Hepatocyte (in vitro differentiated cells): ENCODE measurements around the gene C1QTNF8. TPM values are rescaled to one million over a fixed set of nuclear protein-coding genes. Genes with fewer than 3 reads are reported as not detected.

Source experiments
- DNase-seq: peaks from one replicate; pipeline ENCODE4 v3.0.0-alpha.2; 2016; ENCODE audit warnings: low spot score
- H2AFZ ChIP-seq: fragments of 200-600 bp; sonication (generic); 2 replicates; pipeline ENCODE4 v1.6.0; 2016; ENCODE audit warnings: antibody characterized with exemption, mild to moderate bottlenecking
- H3K27ac ChIP-seq: fragments of 200-600 bp; sonication (generic); 2 replicates; pipeline ENCODE4 v1.5.1; 2016; ENCODE audit warnings: mild to moderate bottlenecking
- H3K27me3 ChIP-seq: fragments of 200-600 bp; sonication (generic); 2 replicates; pipeline ENCODE4 v1.6.1; 2016
- H3K36me3 ChIP-seq: fragments of 200-600 bp; sonication (generic); replicated peaks from 2 replicates; pipeline ENCODE4 v1.5.1; 2016; ENCODE audit warnings: low read depth; ENCODE audit not compliant: insufficient read depth
- H3K4me1 ChIP-seq: fragments of 200-600 bp; sonication (generic); 2 replicates; pipeline ENCODE4 v1.5.1; 2016; ENCODE audit warnings: mild to moderate bottlenecking, moderate library complexity; ENCODE audit not compliant: insufficient read depth
- H3K4me2 ChIP-seq: fragments of 200-600 bp; sonication (generic); 2 replicates; pipeline ENCODE4 v1.6.0; 2016
- H3K4me3 ChIP-seq: fragments of 200-600 bp; sonication (generic); 2 replicates; pipeline ENCODE4 v1.5.1; 2016; ENCODE audit warnings: mild to moderate bottlenecking
- H3K79me2 ChIP-seq: fragments of 200-600 bp; sonication (generic); 2 replicates; pipeline ENCODE4 v1.6.0; 2017; ENCODE audit warnings: mild to moderate bottlenecking
- H3K9me2 ChIP-seq: fragments of 200-600 bp; sonication (generic); replicated peaks from 2 replicates; pipeline ENCODE4 v1.6.0; 2017; ENCODE audit warnings: mild to moderate bottlenecking; ENCODE audit not compliant: insufficient read depth
- H3K9me3 ChIP-seq: fragments of 200-600 bp; sonication (generic); 2 replicates; pipeline ENCODE4 v1.5.1; 2016; ENCODE audit warnings: low read depth, mild to moderate bottlenecking
- H4K20me1 ChIP-seq: fragments of 200-600 bp; sonication (generic); 2 replicates; pipeline ENCODE4 v1.6.0; 2016; ENCODE audit warnings: mild to moderate bottlenecking; ENCODE audit not compliant: insufficient read depth, poor library complexity, severe bottlenecking
- CTCF ChIP-seq: fragments of 200-600 bp; sonication (generic); IDR thresholded peaks from 2 replicates; pipeline ENCODE4 v1.5.1; 2016; ENCODE audit warnings: antibody characterized with exemption, mild to moderate bottlenecking; ENCODE audit not compliant: poor library complexity
- EZH2 ChIP-seq: fragments of 200-600 bp; sonication (generic); IDR thresholded peaks from 2 replicates; pipeline ENCODE4 v1.6.1; 2016; ENCODE audit warnings: antibody characterized with exemption, mild to moderate bottlenecking, borderline replicate concordance
- EZH2phosphoT487 ChIP-seq: fragments of 200-600 bp; sonication (generic); IDR thresholded peaks from one replicate; pipeline ENCODE4 v1.6.1; 2018; ENCODE audit warnings: antibody characterized with exemption, mild to moderate bottlenecking, low read depth, moderate library complexity; ENCODE audit not compliant: unreplicated experiment, severe bottlenecking
- WGBS: methylation state at CpG from one replicate; pipeline ENCODE4 v1.1.6; 2016; ENCODE audit warnings: low lambda C conversion rate; ENCODE audit errors: missing lambda C conversion rate; 5-methylcytosine and 5-hydroxymethylcytosine counted together
- polyA plus RNA-seq: library from polyadenylated mRNA; unstranded; fragments of >200 nt; fragmentation: Nextera tagmentation; extraction: Ambion mirVana; gene quantifications from 2 replicates; pipeline ENCODE4 v1.2.1, GENCODE V29; 2016
- total RNA-seq: library from RNA; depleted of rRNA; stranded (reverse); fragments of >200 nt; gene quantifications from 2 replicates; pipeline ENCODE4 v1.2.3, GENCODE V29; 2014

C1QTNF8 gene
- total and polyA plus RNA-seq, 2 experiments from 2014 or later, result not detected

GRCh38 chr16:1129106-1129960 lies 33.3 kb upstream of the C1QTNF8 start:
- Histone ChIP-seq H3K9me2 (no peaks in the 10 kb centered on the region), H3K9me3 (no peaks in the 10 kb centered on the region), H3K79me2 (no peaks in the 10 kb centered on the region), H2AFZ (no peak overlapping the region), H3K27me3 (no peaks in the 10 kb centered on the region), H4K20me1 (no peaks in the 10 kb centered on the region), H3K4me2 (no peak overlapping the region), H3K4me3 (no peak overlapping the region), H3K27ac (no peak overlapping the region), H3K4me1 (no peaks in the 10 kb centered on the region), H3K36me3 (no peaks in the 10 kb centered on the region)
- 93% methylated on average over 35 of the region's 48 CpGs for WGBS
- no peak for DNase-seq
- no peak for TF ChIP-seq CTCF

GRCh38 chr16:1127971-1128715 lies 32.1 kb upstream of the C1QTNF8 start:
- no peaks in the 10 kb centered on the region for H4K20me1 ChIP-seq
- H2AFZ ChIP-seq, result no peak overlapping the region
- H3K27ac ChIP-seq, result no peak overlapping the region
- no peak for DNase-seq
- H3K9me3 ChIP-seq, result no peaks in the 10 kb centered on the region
- 92% methylated on average over 24 of the region's 31 CpGs for WGBS
- H3K79me2 ChIP-seq, result no peaks in the 10 kb centered on the region
- H3K4me2 ChIP-seq, result no peak overlapping the region
- H3K27me3 ChIP-seq, result no peaks in the 10 kb centered on the region
- no peaks in the 10 kb centered on the region for H3K4me1 ChIP-seq
- no peak overlapping the region for H3K4me3 ChIP-seq
- no peaks in the 10 kb centered on the region for H3K36me3 ChIP-seq
- TF ChIP-seq EZH2 (no peak), EZH2phosphoT487 (no peak), CTCF (no peak)
- no peaks in the 10 kb centered on the region for H3K9me2 ChIP-seq

GRCh38 chr16:1127101-1127500 lies 31.1 kb upstream of the C1QTNF8 start:
- no peak for TF ChIP-seq EZH2phosphoT487
- TF ChIP-seq EZH2, result no peak
- no peak for TF ChIP-seq CTCF
- WGBS, result 77% methylated on average over 15 of the region's 16 CpGs
- H3K36me3 ChIP-seq, result no peaks in the 10 kb centered on the region
- no peaks in the 10 kb centered on the region for H3K27me3 ChIP-seq
- no peak overlapping the region for H3K27ac ChIP-seq
- H3K4me3 ChIP-seq, result no peak overlapping the region
- no peaks in the 10 kb centered on the region for H3K9me3 ChIP-seq
- no peaks in the 10 kb centered on the region for H3K9me2 ChIP-seq
- H3K4me1 ChIP-seq, result no peaks in the 10 kb centered on the region
- H4K20me1 ChIP-seq, result no peaks in the 10 kb centered on the region
- no peak for DNase-seq
- H3K79me2 ChIP-seq, result no peaks in the 10 kb centered on the region
- no peak overlapping the region for H2AFZ ChIP-seq
- H3K4me2 ChIP-seq, result no peak overlapping the region
